GM23338 (cell line): Measurements from ENCODE around the gene SLC37A1. TPM values are rescaled to one million over a fixed set of nuclear protein-coding genes. Genes with fewer than 3 reads are reported as not detected.

Experiments
- ATAC-seq: fragments of 200-7000 bp; cut with Tn5 transposase; 3 replicates; pipeline ENCODE4 v1.9.1; 2020
- DNase-seq: peaks from one replicate; pipeline ENCODE4 v3.0.0-alpha.2; 2015; ENCODE audit warnings: low spot score
- H2AFZ ChIP-seq: fragments of 200-600 bp; sonication (generic); 2 replicates; pipeline ENCODE4 v1.8.0; 2016; ENCODE audit warnings: antibody characterized with exemption, mild to moderate bottlenecking, moderate library complexity
- H3F3A ChIP-seq: fragments of 200-600 bp; sonication (generic); replicated peaks from 2 replicates; pipeline ENCODE4 v1.8.0; 2017; ENCODE audit warnings: antibody characterized with exemption, mixed run types, low read depth
- H3K27ac ChIP-seq: fragments of 200-600 bp; sonication (generic); 2 replicates; pipeline ENCODE4 v1.6.1; 2016; ENCODE audit warnings: low read depth
- H3K27me3 ChIP-seq: fragments of 200-600 bp; sonication (generic); 2 replicates; pipeline ENCODE4 v1.8.0; 2016; ENCODE audit warnings: mild to moderate bottlenecking, mixed run types, moderate library complexity; ENCODE audit not compliant: insufficient read depth
- H3K36me3 ChIP-seq: fragments of 200-600 bp; sonication (generic); 2 replicates; pipeline ENCODE4 v1.8.0; 2016; ENCODE audit warnings: mild to moderate bottlenecking; ENCODE audit not compliant: insufficient read depth
- H3K4me1 ChIP-seq: fragments of 200-600 bp; sonication (generic); 2 replicates; pipeline ENCODE4 v1.8.0; 2016; ENCODE audit warnings: mild to moderate bottlenecking, moderate library complexity; ENCODE audit not compliant: insufficient read depth
- H3K4me2 ChIP-seq: fragments of 200-600 bp; sonication (generic); 2 replicates; pipeline ENCODE4 v1.7.1; 2017; ENCODE audit warnings: mixed run types
- H3K4me3 ChIP-seq: fragments of 200-600 bp; sonication (generic); 2 replicates; pipeline ENCODE4 v1.6.1; 2016; ENCODE audit warnings: mixed run types
- H3K79me2 ChIP-seq: fragments of 200-600 bp; sonication (generic); replicated peaks from 2 replicates; pipeline ENCODE4 v1.8.0; 2017; ENCODE audit warnings: mild to moderate bottlenecking; ENCODE audit not compliant: insufficient read depth
- H3K9me2 ChIP-seq: fragments of 200-600 bp; sonication (generic); 2 replicates; pipeline ENCODE4 v1.8.0; 2017; ENCODE audit not compliant: insufficient read depth
- H4K20me1 ChIP-seq: fragments of 200-600 bp; sonication (generic); replicated peaks from 2 replicates; pipeline ENCODE4 v1.8.0; 2017; ENCODE audit warnings: mild to moderate bottlenecking; ENCODE audit not compliant: insufficient read depth
- H3K27ac Mint-ChIP-seq: 2 replicates; pipeline ENCODE4 v1.8.0; 2020; ENCODE audit warnings: inconsistent platforms, mild to moderate bottlenecking, moderate library complexity, mixed read lengths
- H3K27me3 Mint-ChIP-seq: 3 replicates; pipeline ENCODE4 v1.8.0; 2022; ENCODE audit warnings: low read depth, mild to moderate bottlenecking, moderate library complexity, mixed read lengths, inconsistent platforms; ENCODE audit not compliant: insufficient read depth, poor library complexity
- H3K36me3 Mint-ChIP-seq: 3 replicates; pipeline ENCODE4 v1.8.0; 2021; ENCODE audit warnings: low read depth, mild to moderate bottlenecking, inconsistent platforms, moderate library complexity, mixed read lengths
- H3K4me1 Mint-ChIP-seq: 3 replicates; pipeline ENCODE4 v1.8.0; 2020; ENCODE audit warnings: mild to moderate bottlenecking, inconsistent platforms, mixed read lengths
- H3K4me3 Mint-ChIP-seq: 3 replicates; pipeline ENCODE4 v1.8.0; 2021; ENCODE audit warnings: moderate library complexity, mild to moderate bottlenecking, inconsistent platforms, mixed read lengths
- H3K9me3 Mint-ChIP-seq: 3 replicates; pipeline ENCODE4 v1.8.0; 2020; ENCODE audit warnings: moderate library complexity, mild to moderate bottlenecking, inconsistent platforms, mixed read lengths
- CREB1 ChIP-seq: fragments of 250-450 bp; sonication (Bioruptor Pico); IDR thresholded peaks from 2 replicates; pipeline ENCODE4 v1.5.0; 2020; ENCODE audit warnings: low read depth, mild to moderate bottlenecking, moderate library complexity
- ETS1 ChIP-seq: IDR thresholded peaks from 2 replicates; pipeline ENCODE4 v1.6.1; 2016; ENCODE audit warnings: antibody characterized with exemption
- EZH2 ChIP-seq: fragments of 200-600 bp; sonication (generic); IDR thresholded peaks from one replicate; pipeline ENCODE4 v1.8.0; 2017; ENCODE audit warnings: antibody characterized with exemption, mild to moderate bottlenecking, low read depth; ENCODE audit not compliant: unreplicated experiment
- EZH2phosphoT487 ChIP-seq: fragments of 200-600 bp; sonication (generic); IDR thresholded peaks from one replicate; pipeline ENCODE4 v1.8.1; 2018; ENCODE audit warnings: antibody characterized with exemption; ENCODE audit not compliant: unreplicated experiment
- JUNB ChIP-seq: IDR thresholded peaks from one replicate; pipeline ENCODE4 v1.6.1; 2016; ENCODE audit warnings: antibody characterized with exemption; ENCODE audit not compliant: unreplicated experiment
- NANOG ChIP-seq: IDR thresholded peaks from 2 replicates; pipeline ENCODE4 v1.6.1; 2016; ENCODE audit warnings: antibody characterized with exemption, borderline replicate concordance
- POLR2AphosphoS5 ChIP-seq: IDR thresholded peaks from 2 replicates; pipeline ENCODE4 v1.6.1; 2016; ENCODE audit warnings: antibody characterized with exemption, low read depth
- STAT1 ChIP-seq: IDR thresholded peaks from one replicate; pipeline ENCODE4 v1.6.1; 2016; ENCODE audit warnings: antibody characterized with exemption; ENCODE audit not compliant: unreplicated experiment
- ZNF114 ChIP-seq: fragments of 250-450 bp; sonication (Bioruptor Pico); IDR thresholded peaks from 2 replicates; pipeline ENCODE4 v1.5.0; 2020; ENCODE audit warnings: mild to moderate bottlenecking, moderate library complexity
- ZNF331 ChIP-seq: fragments of 250-450 bp; sonication (Bioruptor Pico); IDR thresholded peaks from 2 replicates; pipeline ENCODE4 v1.5.0; 2020; ENCODE audit warnings: low read depth, mild to moderate bottlenecking, moderate library complexity
- polyA plus RNA-seq: library from polyadenylated mRNA; unstranded; fragments of >200 nt; fragmentation: Nextera tagmentation; extraction: Ambion mirVana; gene quantifications from 2 replicates; pipeline ENCODE4 v1.2.1, GENCODE V29; 2016
- total RNA-seq: library from RNA; depleted of rRNA; stranded (reverse); fragments of >200 nt; shearing (Covaris generic); gene quantifications from 2 replicates; pipeline ENCODE4 v1.2.3, GENCODE V29; 2014
- TF ChIP-seq, protein P1 (sequence below), 2 experiments: fragments of 200-600 bp in 1 of 2; sonication (generic) in 1 of 2; conservative IDR thresholded peaks; 2 replicates each; pipeline versions ENCODE4 v1.5.1 to v1.6.1; 2016 to 2017; ENCODE audit warnings: antibody characterized with exemption in 2 of 2, low read depth in 2 of 2, mild to moderate bottlenecking in 2 of 2, moderate library complexity in 1 of 2
- TF ChIP-seq, protein P2 (sequence below): IDR thresholded peaks from one replicate; pipeline ENCODE4 v1.6.1; 2018; ENCODE audit warnings: antibody characterized with exemption; ENCODE audit not compliant: unreplicated experiment

SLC37A1 gene
- total and polyA plus RNA-seq, 2 experiments from 2014 or later = 14.0 to 30.3 TPM

DNA sequence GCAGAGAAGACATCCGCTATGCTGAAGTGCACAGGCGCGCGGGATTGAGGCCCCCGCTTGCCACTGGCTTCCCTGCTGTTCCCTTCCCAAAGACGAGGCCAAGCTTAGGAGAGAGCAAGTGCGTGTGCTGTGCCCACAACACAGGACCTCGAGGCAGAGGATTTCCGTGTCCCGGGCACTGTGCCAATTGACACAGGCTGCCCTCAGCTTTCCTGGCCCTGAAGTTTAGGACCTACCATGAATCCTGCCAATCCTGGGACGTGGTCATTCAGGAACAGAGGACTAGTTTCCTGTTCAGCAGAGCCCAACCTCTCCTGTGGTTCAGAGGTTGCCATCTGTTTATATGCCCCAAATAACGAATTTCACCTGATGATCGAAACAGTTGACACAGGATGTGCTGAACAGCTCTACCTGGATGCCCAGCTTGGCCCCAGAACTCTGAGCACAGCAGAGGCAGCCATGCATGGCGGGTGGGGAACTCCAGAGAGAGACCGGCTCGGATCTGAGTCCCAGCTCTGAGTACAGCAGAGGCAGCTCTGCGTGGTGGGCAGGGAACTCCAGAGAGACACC, 22.0 kb downstream of the SLC37A1 start:
- Histone ChIP-seq H3F3A (0 out of 2 replicates have a peak, but pooled peaks cover 2% of the 10 kb centered on the region), H3K79me2 (peaks cover 7% of the 10 kb centered on the region; the same call in 1 of the 2 replicates), H3K4me1 (no peaks in the 10 kb centered on the region; the same call in 1 of the 2 replicates), H3K4me3 (no peak overlapping the region), H2AFZ (no peak overlapping the region), H3K4me2 (no peak overlapping the region), H4K20me1 (peaks cover 17% of the 10 kb centered on the region), H3K36me3 (no peaks in the 10 kb centered on the region), H3K9me2 (no peaks in the 10 kb centered on the region), H3K27ac (no peak overlapping the region), H3K27me3 (no peaks in the 10 kb centered on the region)
- ATAC-seq (no peak), DNase-seq (no peak)
- Mint-ChIP-seq H3K4me1 (peaks cover 16% of the 10 kb centered on the region), H3K27me3 (peaks cover 7% of the 10 kb centered on the region), H3K27ac (no peak overlapping the region), H3K4me3 (no peak overlapping the region), H3K9me3 (no peaks in the 10 kb centered on the region), H3K36me3 (peaks cover 25% of the 10 kb centered on the region)
- TF ChIP-seq STAT1 (no peak), ETS1 (no peak), CREB1 (CRISPR knock-in tag) (no peak), EZH2phosphoT487 (no peak), ZNF114 (CRISPR knock-in tag) (no peak), ZNF331 (CRISPR knock-in tag) (no peak), JUNB (no peak), POLR2AphosphoS5 (no peak), EZH2 (no peak)
- TF ChIP-seq, protein P1, sequence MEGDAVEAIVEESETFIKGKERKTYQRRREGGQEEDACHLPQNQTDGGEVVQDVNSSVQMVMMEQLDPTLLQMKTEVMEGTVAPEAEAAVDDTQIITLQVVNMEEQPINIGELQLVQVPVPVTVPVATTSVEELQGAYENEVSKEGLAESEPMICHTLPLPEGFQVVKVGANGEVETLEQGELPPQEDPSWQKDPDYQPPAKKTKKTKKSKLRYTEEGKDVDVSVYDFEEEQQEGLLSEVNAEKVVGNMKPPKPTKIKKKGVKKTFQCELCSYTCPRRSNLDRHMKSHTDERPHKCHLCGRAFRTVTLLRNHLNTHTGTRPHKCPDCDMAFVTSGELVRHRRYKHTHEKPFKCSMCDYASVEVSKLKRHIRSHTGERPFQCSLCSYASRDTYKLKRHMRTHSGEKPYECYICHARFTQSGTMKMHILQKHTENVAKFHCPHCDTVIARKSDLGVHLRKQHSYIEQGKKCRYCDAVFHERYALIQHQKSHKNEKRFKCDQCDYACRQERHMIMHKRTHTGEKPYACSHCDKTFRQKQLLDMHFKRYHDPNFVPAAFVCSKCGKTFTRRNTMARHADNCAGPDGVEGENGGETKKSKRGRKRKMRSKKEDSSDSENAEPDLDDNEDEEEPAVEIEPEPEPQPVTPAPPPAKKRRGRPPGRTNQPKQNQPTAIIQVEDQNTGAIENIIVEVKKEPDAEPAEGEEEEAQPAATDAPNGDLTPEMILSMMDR (conservative IDR thresholded peaks at IDR 0.05; ENCODE audit: low read depth in 2 of 2) = no peak

DNA sequence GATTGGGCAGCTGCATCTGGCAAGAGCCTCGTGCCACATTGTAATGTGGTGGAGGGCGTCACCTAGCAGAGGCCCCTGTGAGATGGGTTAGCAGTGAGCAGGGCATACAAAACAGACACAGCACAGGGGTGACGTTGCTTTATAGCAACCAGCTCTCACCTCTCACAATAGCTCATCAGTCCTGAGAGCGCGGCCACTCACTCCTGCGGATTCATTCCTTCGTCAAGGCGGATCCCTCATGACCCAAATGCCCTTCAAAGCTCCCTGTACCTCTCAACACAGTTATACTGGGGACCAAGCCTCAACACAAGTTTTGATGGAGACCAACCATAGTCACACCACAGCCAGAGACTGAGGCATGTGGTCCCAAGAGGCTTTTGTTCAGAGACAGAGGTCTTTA, 22.9 kb downstream of the SLC37A1 start:
- Histone ChIP-seq H3F3A (no peaks in the 10 kb centered on the region), H3K79me2 (peaks cover 5% of the 10 kb centered on the region; the same call in 1 of the 2 replicates), H3K4me2 (no peak overlapping the region), H3K9me2 (no peaks in the 10 kb centered on the region), H4K20me1 (peaks cover 12% of the 10 kb centered on the region), H3K27ac (no peak overlapping the region), H3K4me1 (no peaks in the 10 kb centered on the region), H3K4me3 (no peak overlapping the region), H2AFZ (no peak overlapping the region), H3K36me3 (no peaks in the 10 kb centered on the region), H3K27me3 (no peaks in the 10 kb centered on the region)
- Mint-ChIP-seq H3K36me3 (peaks cover 26% of the 10 kb centered on the region), H3K4me3 (no peak overlapping the region), H3K27ac (no peak overlapping the region), H3K27me3 (peaks cover 4% of the 10 kb centered on the region), H3K9me3 (no peaks in the 10 kb centered on the region), H3K4me1 (peaks cover 10% of the 10 kb centered on the region)
- DNase-seq (no peak), ATAC-seq (no peak)
- no peak for TF ChIP-seq ZNF114 (CRISPR knock-in tag)
- TF ChIP-seq POLR2AphosphoS5 = no peak
- TF ChIP-seq CREB1 (CRISPR knock-in tag) = no peak
- TF ChIP-seq ZNF331 (CRISPR knock-in tag) = no peak
- TF ChIP-seq, protein P1 (conservative IDR thresholded peaks at IDR 0.05; ENCODE audit: low read depth in 2 of 2) = no peak
- TF ChIP-seq STAT1 = no peak
- no peak for TF ChIP-seq ETS1
- no peak for TF ChIP-seq NANOG
- no peak for TF ChIP-seq EZH2phosphoT487
- no peak for TF ChIP-seq JUNB
- no peak for TF ChIP-seq EZH2
- TF ChIP-seq, protein P2, sequence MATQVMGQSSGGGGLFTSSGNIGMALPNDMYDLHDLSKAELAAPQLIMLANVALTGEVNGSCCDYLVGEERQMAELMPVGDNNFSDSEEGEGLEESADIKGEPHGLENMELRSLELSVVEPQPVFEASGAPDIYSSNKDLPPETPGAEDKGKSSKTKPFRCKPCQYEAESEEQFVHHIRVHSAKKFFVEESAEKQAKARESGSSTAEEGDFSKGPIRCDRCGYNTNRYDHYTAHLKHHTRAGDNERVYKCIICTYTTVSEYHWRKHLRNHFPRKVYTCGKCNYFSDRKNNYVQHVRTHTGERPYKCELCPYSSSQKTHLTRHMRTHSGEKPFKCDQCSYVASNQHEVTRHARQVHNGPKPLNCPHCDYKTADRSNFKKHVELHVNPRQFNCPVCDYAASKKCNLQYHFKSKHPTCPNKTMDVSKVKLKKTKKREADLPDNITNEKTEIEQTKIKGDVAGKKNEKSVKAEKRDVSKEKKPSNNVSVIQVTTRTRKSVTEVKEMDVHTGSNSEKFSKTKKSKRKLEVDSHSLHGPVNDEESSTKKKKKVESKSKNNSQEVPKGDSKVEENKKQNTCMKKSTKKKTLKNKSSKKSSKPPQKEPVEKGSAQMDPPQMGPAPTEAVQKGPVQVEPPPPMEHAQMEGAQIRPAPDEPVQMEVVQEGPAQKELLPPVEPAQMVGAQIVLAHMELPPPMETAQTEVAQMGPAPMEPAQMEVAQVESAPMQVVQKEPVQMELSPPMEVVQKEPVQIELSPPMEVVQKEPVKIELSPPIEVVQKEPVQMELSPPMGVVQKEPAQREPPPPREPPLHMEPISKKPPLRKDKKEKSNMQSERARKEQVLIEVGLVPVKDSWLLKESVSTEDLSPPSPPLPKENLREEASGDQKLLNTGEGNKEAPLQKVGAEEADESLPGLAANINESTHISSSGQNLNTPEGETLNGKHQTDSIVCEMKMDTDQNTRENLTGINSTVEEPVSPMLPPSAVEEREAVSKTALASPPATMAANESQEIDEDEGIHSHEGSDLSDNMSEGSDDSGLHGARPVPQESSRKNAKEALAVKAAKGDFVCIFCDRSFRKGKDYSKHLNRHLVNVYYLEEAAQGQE = no peak
